RKO (cell line): ENCODE results near the gene CCDC91.

Experiments
- DNase-seq: peaks from one replicate; pipeline ENCODE4 v3.0.0-alpha.2; 2016; ENCODE audit warnings: low spot score

CCDC91 gene

GRCh38 chr12:28190321-28191050, at the start of gene CCDC91:
CCDC91 (plus strand) TSS chr12:28190456; CDS start chr12:28257216, 66,760 bp downstream.
- peak; percentile 93 for DNase-seq

- DNase-seq: no peak
Observed at GRCh38 chr12:28144059-28144458, 46.2 kb upstream of the CCDC91 start.

- DNase-seq: no peak
Observed at GRCh38 chr12:28144532-28144931, 45.7 kb upstream of the CCDC91 start.

DNA sequence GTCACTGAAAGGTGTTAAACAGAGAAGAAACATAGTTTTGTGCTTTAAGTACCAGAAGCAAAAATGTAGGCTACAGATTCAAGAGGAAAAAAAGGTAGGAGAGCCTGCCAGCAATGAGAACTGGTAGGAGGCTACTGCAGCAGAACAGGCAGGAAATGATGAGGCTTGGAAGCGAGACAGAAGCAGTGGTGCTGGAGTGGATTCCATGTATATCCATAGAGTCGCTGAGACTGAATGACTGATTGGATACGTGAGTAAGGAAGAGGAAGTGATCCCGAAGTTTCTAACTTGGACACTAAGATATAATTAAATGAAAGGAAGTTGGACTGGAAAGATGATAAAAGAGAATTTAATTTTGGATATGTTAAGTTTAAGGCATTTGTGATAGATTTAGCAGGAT, 45.0 kb upstream of the CCDC91 start:
- no peak for DNase-seq

DNA sequence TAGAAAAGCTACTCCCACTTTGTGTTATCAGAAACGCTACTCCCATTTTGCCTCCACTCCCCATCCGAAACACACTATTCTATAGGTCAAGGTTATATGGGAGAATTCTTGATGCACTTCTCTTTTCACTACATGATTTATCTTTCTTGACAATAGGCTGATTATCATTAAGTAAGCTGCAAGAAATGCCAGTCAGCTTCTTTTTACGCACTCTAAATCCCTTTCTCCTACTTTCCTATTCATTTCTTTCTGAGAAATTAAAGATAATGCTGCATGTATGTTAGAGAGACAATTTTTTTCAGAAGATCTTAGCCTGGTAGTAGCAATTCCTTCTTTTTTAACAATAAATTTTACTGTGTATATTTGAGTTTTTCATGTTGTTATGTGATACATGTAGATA, 41.0 kb upstream of the CCDC91 start:
- no peak for DNase-seq

GRCh38 chr12:28156362-28156761, 33.9 kb upstream of the CCDC91 start:
- DNase-seq: no peak

DNA sequence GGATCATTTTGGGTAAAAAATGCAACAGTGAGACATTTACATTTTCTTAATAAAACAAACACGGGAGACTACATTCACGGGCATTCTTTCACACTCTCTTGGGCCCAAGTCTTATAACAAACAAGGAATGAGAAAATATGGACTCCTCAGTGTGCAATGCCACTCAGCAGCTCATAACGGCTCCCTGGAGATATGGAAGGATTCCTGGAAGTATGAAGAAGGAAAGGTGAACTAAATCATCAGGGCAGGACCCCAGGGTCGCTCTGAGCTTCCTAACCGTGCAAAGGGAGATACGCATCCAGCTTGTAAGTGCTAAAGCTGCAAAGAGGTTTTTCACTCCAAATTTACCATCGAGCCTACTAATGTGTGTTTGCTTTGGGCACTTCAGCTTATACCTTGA, 33.5 kb upstream of the CCDC91 start:
- DNase-seq: no peak

GRCh38 chr12:28158353-28158752, 31.9 kb upstream of the CCDC91 start:
- DNase-seq: no peak

DNA sequence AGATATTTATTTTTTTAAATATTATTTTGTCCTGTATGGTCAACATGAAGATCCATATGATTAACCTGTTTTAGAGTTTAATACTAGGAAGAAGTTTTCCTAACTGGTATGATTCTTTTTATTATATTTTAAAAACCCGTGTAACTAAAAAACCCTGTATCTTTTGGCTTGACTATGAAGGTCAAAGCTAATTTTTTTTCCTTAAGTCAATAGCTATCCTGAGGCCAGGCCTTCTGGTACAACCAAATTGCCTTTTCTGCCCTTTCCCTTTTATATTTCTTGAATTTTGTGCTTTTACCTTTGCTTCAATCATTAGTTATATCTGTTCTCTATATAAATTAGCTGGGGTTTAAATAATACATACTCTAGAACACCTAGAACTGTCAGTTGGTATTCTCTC, 30.6 kb upstream of the CCDC91 start:
- DNase-seq: no peak

DNA sequence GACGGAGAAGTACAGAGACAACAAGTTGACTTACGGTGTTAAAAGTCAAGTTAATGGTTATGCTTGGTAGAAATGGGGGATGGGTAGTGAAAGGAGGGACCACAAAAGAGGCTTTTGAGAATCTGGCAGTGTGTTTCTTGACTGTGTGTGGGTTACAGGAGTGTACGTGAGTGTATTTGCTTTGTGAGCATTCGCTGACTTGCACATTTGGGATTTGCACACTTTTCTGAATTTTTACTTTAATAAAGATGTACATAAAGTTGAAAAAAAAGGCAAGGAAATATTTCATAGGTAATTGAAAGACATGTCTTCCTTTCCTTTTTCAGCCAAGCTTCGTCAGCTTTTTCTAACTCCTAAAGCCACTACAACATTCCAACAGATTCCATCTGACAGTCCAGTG, 28.6 kb upstream of the CCDC91 start:
- no peak for DNase-seq

GRCh38 chr12:28162697-28163096, 27.6 kb upstream of the CCDC91 start:
- no peak for DNase-seq

GRCh38 chr12:28164644-28165275, 25.5 kb upstream of the CCDC91 start:
- no peak for DNase-seq

DNA sequence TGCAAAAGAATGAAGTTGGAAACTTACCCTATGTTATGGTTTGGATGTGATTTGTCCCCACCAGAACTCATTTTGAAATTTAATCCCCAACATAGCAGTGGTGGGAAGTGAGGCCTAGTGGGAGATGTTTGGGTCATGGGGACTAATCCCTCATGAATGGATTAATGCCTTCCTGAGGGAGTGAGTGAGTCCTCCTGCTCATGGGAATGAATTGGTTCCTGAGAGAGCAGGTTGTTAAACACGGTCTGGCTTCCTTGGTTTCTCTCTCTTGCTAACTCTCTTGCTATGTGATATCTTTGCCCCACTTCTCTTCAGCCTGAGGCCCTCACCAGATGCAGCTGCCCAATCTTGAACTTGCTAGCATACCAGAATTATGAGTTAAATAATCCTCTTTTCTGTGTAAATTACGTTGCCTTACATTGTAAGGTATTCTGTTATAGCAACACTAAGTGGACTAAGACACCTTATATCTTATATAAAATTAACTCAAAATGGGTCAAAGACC, 22.2 kb upstream of the CCDC91 start:
- DNase-seq: no peak

GRCh38 chr12:28171356-28172060, 18.7 kb upstream of the CCDC91 start:
- DNase-seq: no peak

GRCh38 chr12:28172434-28173030, 17.7 kb upstream of the CCDC91 start:
- DNase-seq: peak; percentile 73

DNA sequence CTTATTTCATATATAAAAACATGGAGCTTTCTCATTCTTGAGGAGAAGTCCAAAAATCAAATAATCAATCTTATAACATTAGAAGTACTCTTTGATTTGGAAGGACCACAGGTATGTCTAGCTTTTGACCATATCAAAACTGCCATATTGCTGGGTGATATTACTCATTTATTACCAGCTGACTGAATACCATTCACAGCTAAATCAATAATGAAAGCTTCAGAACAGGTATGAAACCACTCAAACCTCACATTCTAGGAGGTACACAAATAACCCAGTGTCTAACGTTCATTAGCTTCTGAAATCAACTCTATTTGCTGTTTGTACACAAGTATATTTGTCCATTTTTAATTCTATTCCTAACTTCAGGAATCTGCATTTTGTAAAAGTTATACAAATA, 16.8 kb upstream of the CCDC91 start:
- no peak for DNase-seq

GRCh38 chr12:28175098-28175589, 15.1 kb upstream of the CCDC91 start:
- DNase-seq: no peak

GRCh38 chr12:28176295-28176694, 14.0 kb upstream of the CCDC91 start:
- no peak for DNase-seq

DNA sequence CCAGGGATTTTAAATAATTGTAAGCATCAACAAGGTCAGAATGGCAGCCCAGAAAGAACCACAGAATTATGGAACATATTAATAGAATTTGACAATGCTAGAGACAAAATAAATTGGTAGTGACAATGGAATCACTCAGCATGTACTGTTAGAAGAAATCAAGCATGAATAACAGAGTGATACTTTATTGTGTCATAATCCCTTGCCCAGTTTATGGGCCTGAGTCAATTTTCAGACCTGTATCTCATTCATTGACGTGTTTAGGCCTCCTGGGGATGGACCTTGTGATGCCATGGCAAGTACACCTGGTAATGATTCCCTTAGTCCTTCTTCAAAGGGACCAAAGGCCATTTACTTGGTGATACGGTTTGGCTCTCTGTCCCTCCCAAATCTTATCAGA, 12.8 kb upstream of the CCDC91 start:
- no peak for DNase-seq

DNA sequence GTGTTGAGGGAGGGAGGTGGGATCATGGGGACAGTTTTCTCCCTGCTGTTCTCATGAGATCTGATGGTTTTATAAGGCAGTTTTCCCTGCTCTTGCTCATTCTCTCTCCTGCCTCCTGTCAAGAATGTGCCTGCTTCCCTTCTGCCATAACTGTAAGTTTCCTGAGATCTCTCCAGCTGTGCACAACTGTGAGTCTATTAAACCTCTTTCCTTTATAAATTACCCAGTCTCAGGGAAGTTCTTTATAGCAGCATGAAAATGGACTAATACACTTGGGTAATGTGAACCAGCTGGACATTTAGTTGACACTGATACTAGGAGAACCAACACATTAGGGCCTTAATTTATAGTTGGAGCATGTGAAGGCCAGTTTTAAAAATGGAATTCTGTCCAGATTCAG, 12.4 kb upstream of the CCDC91 start:
- DNase-seq: no peak

- no peak for DNase-seq
Observed at GRCh38 chr12:28178775-28179174, 11.5 kb upstream of the CCDC91 start.

- DNase-seq: no peak
Observed at GRCh38 chr12:28180786-28181185, 9.5 kb upstream of the CCDC91 start.
